ENCODE data around the gene RHOB.
"Not testable (repeated sequence)": the region's sequence is repeated elsewhere in the genome, so short reads cannot be mapped to it uniquely, and the experiment has no call there.

The RHOB gene

DNA sequence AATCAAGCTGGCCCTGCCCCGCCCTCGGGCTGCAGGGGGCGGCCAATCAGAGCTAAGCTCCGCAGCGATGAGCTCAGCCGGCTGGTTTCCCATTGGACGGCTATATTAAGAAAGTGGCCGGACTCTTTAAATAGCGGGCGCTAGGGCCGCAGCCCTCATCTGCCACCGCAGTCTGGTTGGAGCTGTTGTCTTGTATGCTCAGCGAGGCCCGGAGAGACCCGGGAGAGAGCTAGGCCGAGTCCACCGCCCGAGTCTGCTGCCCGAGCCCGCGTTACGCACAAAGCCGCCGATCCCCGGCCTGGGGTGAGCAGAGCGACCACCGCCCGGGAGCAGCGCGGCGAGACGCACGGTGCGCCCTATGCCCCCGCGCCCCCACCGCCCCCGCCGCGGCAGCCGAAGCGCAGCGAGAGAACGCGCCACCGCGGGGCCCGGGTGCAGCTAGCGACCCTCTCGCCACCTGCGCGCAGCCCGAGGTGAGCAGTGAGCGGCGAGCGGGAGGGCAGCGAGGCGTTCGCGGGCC, at the start of gene RHOB:
Gene RHOB (plus strand): TSS at position 158 of the 520 bp plus-strand sequence. CDS start 392 bp downstream, outside the sequence.
- peak; percentile 100 for DNase-seq

DNA sequence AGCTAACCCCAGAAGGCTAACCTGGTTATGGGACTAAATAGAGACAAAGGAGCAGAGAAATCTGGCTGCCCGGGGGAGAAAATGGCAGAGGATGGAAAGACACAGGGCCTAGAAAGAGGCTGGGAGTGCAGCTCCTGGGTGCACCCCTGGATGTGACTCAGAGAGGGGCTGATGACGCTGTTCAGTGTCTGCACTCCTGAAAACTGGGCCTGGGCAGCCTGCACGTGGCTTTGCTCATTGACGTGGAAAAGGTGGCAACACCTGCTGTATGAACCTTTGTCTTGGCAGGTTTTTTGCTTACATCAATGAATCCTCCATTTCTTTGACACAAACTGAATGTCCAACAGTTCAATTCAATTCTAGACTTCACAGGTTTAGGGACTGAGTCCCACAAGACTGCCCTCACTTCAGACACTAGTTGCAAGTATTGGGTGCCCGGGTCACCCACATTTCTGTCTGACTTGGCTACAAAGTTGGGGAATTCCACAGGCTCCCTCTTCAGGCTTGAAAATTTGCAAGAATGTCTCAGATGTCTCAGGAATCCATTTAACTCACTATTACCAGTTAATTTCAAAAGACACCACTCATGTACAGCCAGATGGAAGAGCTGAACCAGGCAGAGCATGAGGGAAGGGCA, 48.9 kb upstream of the RHOB start:
- no peak for DNase-seq

DNA sequence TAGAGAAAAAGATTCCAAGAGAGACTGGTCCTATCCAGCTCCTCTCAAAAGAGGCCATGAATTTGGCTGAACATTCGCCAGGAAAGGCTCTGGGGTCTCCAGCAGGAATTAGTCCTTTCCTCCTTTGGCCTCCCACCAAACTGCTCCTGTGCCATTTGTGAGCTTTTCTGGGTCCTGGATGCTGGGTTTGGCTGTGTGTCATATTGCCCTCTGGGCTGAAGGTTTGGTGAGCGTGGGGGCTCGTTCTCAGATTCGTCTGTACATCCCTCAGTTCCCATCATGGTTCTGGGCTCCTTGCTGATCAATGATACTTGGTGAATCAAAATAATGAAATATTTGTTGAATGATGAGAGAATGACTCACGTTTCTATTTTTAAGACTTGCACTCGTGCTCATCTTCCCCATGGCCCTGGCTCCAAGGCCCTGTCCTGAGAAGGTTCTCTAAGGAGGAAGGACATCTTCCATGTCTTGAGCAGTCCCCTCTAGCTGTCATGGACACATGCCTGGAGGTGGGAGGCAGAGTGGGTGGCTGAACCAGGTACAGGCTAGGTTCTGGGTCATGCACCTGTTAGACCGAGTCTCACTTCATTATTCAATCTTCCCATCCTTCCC, 47.8 kb upstream of the RHOB start:
- DNase-seq = no peak

DNA sequence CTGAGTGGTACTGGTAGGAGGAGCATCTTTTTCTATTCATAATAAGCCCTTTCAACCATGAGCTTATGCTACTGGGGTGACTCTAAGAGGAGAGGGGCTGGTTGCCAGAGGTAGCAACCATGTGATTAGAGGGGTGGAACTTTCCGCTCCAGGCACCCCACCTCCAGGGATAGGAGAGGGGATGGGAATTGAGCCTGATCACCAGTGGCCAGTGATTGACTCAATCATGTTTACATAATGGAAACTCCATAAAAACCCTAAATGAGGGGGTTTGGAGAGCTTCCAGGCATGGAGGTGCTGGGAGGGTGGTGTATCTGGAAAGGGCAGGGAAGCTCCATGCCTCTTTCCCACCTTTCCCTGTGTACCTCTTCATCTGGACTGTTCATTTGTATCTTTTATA, 46.6 kb upstream of the RHOB start:
- no peak for DNase-seq

DNA sequence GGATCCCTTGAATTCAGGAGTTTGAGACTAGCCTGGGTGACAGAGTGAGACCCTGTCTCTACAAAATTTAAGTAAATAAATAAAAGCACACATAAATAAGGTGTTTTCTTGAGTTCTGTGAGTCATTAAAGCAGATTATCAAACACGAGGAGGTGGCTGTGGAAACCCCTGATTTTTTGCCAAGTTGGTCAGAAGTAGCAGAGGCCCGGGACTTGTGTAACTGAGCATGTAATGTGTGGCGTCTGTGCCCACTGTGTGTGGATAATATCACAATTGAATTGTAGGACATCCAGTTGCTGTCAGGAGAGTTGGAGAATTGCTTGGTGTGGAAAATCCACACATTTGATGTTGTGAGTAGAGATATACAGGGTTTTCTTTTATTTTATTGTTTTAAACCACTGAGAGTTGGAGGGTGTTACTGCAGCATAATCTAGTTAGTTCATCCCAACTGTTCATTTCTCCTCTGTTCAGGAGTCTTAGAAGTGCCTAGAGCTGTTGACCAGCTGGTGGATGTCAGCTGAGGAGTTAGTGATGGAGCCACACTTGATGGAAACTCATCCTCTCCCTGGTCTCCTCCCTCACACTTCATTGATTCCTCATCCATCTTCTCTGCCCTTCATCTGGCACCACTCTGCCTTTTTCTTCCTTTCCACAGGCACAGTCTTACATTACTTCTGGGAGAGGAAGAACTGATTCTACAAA, 45.9 kb upstream of the RHOB start:
- DNase-seq = no peak

DNA sequence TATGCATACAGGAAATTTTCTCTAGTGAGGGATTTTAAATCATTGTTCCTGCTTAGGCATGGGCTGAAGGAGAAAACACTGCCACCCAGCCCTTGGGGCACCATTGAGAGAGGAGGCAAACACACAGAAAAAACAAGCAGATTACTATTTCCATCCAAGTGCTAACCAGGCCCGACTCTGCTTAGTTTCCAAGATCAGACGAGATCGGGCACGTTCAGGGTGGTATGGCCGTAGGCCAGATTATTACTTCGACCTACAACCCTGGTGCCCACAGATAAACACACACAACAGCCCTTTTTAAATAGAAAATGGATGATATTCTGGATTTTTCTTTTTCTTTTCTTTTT, 45.4 kb upstream of the RHOB start:
- no peak for DNase-seq

DNA sequence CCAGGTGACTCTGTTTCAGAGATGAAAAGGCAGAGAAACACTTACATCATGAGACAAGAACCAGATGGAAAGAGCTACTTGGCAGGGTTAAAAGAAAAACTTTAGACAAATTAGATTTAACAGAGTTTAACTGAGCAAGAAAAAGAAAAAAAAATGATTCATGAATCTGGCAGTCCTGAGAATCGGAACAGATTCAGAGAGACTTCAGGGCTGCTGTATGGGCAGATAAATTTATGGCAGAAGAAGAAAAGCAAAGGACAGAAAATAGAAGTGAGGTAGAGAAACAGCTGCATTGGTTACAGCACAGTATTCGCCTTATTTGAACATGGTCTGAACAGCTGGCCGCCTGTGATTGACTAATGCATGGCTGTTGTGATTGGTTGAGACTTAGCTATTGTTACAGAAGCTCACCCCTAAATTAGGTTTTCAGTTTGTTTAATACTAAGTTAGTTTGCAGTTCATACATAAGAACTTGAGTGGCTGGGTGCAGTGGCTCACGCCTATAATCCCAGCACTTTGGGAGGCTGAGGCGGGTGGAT, 43.0 kb upstream of the RHOB start:
- no peak for DNase-seq

DNA sequence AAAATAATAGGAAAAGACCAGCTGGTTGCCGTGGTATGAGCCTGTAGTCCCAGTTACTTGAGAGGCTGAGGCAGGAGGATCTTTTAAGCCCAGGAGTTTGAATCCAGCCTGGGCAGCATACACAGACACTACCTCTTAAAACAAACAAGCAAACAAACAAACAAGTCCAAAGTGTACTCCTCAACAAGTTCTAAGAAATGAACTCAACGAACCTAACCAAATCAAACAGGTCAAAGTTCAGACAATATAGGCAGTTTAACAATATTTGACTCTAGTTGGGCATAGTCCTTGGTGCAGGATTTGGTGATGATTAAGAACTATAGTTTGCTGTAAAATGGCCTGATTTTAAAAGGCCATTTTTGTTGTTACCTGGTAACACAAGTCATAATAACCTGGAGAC, 41.9 kb upstream of the RHOB start:
- no peak for DNase-seq

DNA sequence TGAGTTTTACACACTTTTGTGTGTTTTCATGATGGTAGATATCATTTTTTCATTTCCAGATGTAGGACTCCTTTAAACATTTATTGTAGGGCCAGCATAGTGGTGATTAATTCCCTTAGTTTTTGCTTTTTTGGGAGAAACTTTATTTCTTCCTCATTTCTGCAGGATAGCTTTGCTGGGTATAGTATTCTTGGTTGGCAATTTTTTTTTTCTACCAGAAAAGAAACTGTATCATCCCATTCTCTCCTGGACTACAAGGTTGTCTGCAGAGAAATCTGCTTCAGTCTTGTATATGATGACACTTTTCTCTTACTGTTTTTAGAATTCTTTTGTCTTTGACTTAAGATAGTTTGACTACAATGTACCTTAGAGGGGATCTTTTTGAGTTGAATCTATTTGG, 37.8 kb upstream of the RHOB start:
- no peak for DNase-seq

DNA sequence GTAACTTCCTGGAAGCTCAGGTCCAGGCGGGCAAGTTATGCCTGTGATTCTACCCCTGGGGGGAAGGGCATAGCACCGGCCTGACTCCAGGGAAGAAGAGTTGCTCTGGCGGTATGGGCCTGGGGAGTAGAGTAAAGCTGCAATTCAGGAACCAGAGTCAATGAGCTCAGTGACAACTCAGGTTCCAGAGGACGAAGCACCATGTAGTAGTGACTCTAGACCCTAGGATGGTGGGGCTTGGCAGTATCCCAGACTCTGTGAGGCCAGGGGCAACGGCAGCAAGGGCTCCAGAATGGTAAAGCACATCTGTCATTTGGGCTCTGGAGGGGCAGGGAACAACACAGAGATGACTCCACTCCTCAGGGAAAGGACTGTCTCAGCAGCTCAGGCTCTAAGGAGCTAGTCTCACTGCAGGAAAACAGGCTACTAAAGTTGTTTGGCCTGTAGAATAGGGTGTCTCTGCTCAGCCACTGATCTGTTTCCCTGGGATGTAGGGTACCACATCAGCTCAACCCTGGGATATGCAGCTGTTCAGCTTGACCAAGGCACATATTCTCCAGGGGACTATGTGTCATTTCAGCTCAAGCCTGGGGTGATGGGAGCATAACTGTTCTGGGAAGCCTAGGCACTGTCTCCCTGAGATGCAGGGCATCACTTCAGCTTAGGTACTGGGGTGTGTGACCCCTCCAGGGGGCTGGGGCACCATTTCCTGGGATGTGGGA, 36.2 kb upstream of the RHOB start:
- no peak for DNase-seq

DNA sequence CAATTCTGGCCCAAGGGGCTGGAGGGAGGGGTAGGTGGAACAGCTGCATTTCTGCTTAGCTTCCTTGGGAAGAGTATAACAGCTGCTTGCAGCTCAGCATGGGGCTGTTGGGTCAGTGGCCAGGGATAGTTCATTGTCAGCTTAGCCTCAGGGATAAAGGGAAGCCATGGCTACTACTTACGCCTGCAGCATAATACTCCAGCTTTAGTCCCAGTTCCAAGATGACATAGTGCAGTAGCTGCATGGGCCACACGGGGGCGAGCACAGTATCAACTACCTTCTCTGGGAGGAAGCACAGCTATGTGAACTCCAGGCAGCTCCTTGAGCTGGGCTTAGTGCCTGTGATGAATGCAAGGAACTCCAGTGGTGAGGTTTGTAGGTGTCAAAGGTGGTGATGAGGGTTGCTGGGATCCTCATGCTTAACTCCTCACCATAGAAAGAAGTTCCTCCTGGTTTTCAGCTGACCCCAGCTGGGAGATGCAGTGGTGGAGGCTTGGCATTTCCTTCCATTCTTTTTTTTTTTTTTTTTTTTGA, 35.4 kb upstream of the RHOB start:
- peak; percentile 58 for DNase-seq

DNA sequence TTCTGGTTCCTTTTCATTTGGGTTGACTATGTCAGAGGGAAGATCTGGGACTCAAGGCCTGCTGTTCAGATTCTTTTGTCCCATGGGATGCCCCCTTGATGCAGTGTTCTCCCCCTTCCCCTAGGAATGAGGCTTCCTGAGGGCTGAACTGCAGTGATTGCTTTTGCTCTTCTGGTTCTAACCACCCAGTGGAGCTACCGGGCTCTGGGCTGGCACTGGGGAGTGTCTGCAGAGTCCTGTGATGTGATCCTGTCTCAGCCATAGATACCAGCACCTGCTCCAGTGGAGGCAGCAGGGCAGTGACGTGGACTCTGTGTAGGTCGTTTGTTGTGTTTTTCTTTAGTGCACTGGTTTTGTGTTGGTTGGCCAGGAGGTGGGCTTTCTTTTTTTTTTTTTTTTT, 32.1 kb upstream of the RHOB start:
- no peak for DNase-seq

DNA sequence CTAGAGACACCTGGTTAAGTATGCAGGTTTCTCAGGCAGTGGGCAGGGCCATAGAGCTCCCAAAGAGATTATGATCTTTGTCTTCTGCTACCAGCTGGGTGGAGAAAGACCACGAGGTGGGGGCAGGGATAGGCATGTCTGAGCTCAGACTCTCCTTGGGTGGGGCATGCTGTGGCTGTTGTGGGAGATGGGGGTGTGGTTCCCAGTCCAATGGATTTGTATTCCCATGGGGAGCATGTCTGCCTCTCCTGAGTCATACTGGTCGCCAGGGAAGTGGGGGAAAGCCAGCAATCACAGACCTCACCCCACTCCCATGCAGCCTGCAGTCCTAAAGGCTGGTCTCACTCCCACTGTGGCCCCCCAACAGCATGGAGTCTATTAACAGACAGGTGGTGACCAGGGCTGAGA, 31.4 kb upstream of the RHOB start:
- no peak for DNase-seq

DNA sequence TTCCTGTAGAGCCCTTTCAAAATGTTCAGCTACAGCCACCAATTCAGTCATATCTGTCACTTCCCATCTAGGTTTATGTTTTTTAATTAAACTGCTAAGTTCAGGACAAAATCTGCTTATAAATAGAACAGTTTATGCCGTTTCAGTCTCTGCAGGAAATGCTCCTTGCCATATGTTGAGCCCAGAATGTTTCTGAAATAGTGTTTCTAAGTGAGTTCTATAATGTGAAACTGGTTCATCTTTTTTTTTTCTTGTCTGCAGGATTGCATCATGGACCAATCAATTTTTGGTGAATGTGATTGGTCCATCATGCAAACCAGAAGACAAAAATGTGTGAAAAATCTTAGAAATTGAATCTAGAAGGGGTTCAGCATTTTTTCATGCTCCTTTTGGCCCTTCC, 30.2 kb upstream of the RHOB start:
- no peak for DNase-seq

DNA sequence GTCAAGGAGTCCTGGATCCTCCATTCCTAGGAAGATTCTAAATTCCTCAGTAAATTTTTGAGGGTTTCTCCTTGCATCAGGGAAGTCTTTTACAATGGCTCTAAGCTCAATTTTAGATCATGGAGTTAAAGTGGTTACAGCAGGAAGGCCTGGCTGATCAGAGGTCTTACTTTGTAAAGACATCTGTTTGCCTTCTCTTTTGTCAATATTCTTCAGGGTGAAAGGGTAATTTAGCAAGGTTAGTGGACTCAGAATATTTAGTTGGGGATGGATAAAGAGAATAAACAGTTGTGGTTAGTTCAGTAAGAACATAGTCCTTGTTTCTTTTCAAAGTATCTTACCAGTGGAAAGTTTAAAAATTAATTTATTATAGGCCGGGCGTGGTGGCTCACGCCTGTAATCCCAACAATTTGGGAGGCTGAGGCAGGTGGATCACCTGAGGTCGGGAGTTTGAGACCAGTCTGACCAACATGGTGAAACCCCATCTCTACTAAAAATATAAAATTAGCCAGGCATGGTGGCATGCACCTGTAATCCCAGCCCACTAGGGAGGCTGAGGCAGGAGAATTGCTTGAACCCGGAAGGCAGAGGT, 29.5 kb upstream of the RHOB start:
- not testable (repeated sequence) for DNase-seq

DNA sequence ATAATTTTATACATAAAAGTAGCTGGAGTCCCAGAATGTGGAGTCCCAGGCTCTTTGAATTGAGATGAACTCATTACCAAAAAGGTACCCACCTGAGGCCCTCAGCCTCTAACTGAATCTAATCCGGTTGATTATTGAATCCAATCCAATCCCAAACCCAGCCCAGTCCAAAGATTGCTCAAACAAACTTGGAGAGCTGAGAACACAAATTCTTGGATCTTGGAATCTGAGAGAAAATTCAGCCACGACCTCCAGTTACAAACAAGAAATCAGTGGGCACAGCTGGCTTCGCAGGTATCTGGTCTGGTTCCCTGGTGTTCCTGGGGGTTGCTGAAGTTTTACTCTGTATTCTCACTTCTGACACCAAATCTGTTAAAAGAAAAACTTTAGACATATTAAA, 28.4 kb upstream of the RHOB start:
- no peak for DNase-seq

DNA sequence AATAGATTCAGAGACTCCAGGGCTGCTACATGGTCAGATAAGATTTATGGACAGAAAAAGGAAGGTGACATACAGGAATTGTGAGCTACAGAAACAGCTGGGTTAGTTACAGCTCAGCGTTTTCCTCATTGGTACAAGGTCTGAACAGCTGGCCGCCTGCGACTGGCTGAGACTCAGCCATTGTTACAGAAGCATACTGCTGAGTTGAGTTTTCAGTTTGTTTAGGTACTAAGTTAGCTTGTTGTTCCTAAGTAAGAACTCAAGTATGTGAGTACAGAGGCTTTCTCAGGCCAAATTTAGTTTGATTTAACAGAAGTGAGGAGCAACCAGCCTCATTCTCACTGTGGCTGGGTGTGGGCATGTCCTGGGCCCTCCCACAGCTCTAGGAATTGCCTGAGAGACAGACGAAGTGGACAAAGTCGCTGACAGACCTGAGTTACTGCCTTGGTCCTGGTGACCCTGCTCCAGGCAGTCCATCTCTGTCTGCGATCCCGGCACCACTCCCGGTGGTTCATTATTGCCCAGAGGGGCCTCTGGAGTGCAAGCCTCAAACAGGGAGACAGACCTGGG, 27.8 kb upstream of the RHOB start:
- DNase-seq = no peak

DNA sequence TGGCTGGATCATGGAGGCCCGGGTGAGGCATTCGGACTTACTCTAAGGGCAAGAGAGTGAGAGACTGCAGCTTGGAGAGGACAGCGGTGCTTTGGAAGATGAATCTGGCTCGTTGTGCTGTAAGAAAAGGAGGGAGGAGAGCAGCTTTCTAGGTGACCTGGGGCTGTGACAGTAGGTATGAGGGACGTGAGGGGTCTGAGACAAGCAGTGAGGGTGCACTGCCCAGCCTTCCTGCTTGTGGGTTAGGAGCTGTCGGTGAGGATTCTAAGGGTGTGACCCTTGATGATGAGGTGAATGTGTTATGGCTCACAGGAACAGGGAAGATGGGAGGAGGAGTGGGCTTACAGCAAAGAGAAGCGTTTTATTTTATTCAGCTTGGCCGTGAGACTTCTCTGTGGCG, 27.1 kb upstream of the RHOB start:
- no peak for DNase-seq

DNA sequence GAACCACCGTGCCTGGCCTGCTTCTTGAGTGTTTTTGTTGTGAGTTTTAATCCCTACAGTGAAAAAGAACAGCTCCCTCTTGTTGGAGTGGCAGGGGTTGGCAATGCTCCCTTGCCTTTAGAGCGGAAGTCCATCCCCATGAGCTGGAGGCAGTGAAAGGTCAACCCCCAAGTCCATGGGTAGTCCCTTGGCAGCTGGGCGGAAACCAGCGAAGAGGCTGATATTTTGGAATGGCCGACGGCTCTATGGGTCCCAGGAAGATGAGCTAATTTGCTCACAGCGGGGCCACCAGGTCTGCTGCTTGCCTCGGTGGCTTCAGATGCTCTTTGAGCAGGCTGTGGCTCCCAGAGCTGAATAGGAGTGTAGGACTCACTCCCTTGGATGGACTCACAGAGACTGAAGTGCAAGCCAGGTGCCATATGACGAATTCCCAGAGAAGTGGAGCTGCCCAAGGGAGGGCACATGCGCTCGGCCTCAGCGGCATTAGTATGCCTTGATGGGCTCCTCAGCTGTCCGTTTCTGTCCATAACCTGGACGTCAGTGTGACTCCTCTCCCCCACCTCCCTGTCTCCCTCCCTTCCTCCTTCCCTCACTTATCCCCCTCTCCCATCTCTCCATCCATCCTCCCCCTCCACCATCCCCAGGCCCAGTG, 25.4 kb upstream of the RHOB start:
- DNase-seq = no peak

DNA sequence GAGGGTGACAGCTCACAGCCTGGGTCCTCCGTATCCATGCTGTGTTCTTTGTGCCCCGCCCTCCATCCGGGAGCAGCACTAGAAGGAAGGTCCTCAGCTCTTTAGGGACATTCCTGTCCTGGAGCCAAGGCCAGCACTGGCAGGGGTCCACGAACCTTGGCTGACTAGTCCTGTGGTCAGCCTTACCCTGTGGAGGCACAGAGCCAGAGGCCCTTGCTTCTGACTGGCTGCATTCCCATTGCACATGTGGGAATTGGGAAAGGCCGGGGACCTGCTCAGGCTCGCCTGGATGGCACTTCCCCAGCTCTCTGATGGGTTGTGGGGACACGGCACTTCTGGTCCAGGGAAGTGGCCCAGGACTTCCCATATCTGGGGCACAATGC, 24.9 kb upstream of the RHOB start:
- DNase-seq = no peak

DNA sequence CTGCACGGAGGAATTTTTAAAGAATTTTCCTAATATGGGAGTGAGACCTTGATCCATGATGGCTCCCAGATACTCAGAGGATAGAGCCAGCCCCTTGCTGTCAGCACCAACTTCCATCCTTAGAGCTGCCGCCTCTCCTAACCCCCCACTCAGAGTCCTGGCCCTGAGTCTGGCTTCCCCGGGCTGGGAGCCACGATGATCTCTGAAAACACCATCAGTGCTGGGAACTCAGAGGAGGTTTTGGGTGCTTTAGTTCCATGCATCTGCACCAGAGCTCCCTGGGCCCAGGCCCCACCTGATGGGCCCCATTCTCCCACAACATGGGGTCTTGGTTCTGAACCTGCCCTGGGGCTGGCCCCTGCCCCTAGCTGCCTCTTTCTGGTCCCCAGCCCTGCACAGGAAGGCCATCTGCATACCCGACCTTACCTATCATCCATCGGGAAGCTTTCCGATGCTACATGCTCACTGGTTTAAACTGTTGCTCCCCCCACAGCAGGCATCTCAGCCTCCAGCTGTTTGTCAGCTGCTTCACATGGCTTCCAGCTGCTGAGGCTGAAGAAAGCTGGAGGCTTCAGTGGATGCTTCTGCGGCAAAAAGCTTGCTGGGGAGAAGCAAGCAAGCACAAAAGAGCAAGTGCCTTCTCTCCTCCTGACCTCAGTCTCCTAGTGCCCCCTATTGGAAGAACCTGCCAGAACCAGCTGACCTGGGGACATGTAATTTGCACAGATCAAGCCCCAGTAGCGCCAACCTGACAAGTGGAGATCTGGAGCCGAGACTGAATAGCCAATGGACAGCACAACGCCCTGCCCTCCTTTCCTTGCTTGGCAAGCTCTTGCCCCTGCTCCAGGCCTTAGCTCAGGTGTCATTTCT, 24.2 kb upstream of the RHOB start:
- DNase-seq = peak; percentile 86

Measured in NCI-H1694 treated with DMSO at 0.1 percent for 48 hours (cell line).